HL-60 (cell line): Measurements from ENCODE around the gene CRYBB1.

Source experiments
- DNase-seq, 2 experiments: peaks; one replicate each; pipeline ENCODE4 v3.0.0-alpha.2; 2010 to 2020; ENCODE audit warnings: low read depth in 1 of 2, low spot score in 1 of 2
- H3K27ac ChIP-seq: fragments of 250-450 bp; sonication (Bioruptor Pico); replicated peaks from 2 replicates; pipeline ENCODE4 v1.5.1; 2020; ENCODE audit warnings: mild to moderate bottlenecking, moderate library complexity
- H3K27me3 ChIP-seq: fragments of 250-450 bp; sonication (Bioruptor Pico); 2 replicates; pipeline ENCODE4 v1.5.1; 2021; ENCODE audit warnings: mild to moderate bottlenecking, moderate library complexity; ENCODE audit not compliant: insufficient read depth, poor library complexity, severe bottlenecking
- H3K4me3 ChIP-seq: replicated peaks from 2 replicates; pipeline ENCODE4 v1.5.1; 2011; ENCODE audit warnings: mild to moderate bottlenecking, control low read depth, low read length; ENCODE audit not compliant: insufficient read depth
- GABPA ChIP-seq: IDR thresholded peaks from 2 replicates; pipeline ENCODE4 v1.6.1; 2012; ENCODE audit warnings: low read depth
- POLR2AphosphoS5 ChIP-seq: IDR thresholded peaks from 2 replicates; pipeline ENCODE4 v1.6.1; 2012; ENCODE audit warnings: low read depth
- SPI1 ChIP-seq: IDR thresholded peaks from 2 replicates; pipeline ENCODE4 v1.6.1; 2012; ENCODE audit warnings: low read depth, mild to moderate bottlenecking, borderline replicate concordance
- TF ChIP-seq, protein P1 (sequence below): IDR thresholded peaks from 2 replicates; pipeline ENCODE4 v1.6.1; 2012; ENCODE audit warnings: low read depth; ENCODE audit not compliant: insufficient replicate concordance
- TF ChIP-seq, protein P2 (sequence below): IDR thresholded peaks from one replicate; pipeline ENCODE4 v1.5.1; 2011; ENCODE audit warnings: low read length, control low read depth, inconsistent platforms; ENCODE audit not compliant: insufficient read depth

CRYBB1 gene

DNA sequence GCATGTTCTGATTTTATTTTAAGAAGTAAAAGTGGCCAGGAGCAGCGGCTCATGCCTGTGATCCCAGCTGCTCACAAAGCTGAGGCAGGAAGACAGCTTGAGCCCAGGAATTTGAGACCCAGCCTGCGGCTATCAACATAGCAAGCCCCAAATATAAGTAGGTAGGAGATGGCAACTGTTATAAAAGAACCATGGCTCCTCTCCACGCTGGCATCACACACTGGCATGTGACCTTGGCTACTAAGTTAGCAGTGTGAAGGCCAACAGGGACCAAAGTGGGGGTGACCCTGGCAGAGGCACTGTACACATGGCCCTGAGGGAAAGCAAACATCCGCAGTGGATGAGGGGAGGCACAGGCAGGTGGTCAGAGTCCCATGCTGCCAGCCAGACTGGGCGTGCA, 60.9 kb downstream of the CRYBB1 start:
- DNase-seq: no peak
- TF ChIP-seq, protein P1, sequence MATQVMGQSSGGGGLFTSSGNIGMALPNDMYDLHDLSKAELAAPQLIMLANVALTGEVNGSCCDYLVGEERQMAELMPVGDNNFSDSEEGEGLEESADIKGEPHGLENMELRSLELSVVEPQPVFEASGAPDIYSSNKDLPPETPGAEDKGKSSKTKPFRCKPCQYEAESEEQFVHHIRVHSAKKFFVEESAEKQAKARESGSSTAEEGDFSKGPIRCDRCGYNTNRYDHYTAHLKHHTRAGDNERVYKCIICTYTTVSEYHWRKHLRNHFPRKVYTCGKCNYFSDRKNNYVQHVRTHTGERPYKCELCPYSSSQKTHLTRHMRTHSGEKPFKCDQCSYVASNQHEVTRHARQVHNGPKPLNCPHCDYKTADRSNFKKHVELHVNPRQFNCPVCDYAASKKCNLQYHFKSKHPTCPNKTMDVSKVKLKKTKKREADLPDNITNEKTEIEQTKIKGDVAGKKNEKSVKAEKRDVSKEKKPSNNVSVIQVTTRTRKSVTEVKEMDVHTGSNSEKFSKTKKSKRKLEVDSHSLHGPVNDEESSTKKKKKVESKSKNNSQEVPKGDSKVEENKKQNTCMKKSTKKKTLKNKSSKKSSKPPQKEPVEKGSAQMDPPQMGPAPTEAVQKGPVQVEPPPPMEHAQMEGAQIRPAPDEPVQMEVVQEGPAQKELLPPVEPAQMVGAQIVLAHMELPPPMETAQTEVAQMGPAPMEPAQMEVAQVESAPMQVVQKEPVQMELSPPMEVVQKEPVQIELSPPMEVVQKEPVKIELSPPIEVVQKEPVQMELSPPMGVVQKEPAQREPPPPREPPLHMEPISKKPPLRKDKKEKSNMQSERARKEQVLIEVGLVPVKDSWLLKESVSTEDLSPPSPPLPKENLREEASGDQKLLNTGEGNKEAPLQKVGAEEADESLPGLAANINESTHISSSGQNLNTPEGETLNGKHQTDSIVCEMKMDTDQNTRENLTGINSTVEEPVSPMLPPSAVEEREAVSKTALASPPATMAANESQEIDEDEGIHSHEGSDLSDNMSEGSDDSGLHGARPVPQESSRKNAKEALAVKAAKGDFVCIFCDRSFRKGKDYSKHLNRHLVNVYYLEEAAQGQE: no peak
- TF ChIP-seq SPI1: no peak
- TF ChIP-seq, protein P2, sequence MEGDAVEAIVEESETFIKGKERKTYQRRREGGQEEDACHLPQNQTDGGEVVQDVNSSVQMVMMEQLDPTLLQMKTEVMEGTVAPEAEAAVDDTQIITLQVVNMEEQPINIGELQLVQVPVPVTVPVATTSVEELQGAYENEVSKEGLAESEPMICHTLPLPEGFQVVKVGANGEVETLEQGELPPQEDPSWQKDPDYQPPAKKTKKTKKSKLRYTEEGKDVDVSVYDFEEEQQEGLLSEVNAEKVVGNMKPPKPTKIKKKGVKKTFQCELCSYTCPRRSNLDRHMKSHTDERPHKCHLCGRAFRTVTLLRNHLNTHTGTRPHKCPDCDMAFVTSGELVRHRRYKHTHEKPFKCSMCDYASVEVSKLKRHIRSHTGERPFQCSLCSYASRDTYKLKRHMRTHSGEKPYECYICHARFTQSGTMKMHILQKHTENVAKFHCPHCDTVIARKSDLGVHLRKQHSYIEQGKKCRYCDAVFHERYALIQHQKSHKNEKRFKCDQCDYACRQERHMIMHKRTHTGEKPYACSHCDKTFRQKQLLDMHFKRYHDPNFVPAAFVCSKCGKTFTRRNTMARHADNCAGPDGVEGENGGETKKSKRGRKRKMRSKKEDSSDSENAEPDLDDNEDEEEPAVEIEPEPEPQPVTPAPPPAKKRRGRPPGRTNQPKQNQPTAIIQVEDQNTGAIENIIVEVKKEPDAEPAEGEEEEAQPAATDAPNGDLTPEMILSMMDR: no peak
- TF ChIP-seq POLR2AphosphoS5: no peak
- no peak for TF ChIP-seq GABPA
- H3K4me3 ChIP-seq: no peak overlapping the region
- H3K27me3 ChIP-seq: no peaks in the 10 kb centered on the region
- H3K27ac ChIP-seq: no peak overlapping the region

DNA sequence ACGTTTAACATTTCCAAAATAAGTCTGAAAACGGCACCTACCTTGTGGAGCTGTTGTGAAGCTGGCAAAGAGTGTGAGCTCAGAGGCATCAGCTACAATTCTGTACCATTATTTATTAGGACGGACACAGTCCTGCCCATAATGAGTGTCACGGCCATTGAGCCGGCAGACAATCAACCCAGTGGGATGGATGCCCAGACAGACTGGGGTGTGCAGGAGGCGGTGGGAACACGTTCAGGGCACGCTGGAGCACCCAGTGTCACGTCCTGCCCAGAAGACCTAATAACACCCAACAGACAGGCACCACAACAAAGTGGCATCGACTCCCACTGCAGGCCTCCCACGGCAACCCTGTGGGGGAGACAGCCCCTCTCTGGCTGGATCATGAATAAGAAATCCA, 62.3 kb downstream of the CRYBB1 start:
- DNase-seq: no peak
- Histone ChIP-seq H3K27ac (no peak overlapping the region), H3K4me3 (no peak overlapping the region), H3K27me3 (no peaks in the 10 kb centered on the region)
- no peak for TF ChIP-seq GABPA
- TF ChIP-seq, protein P1: no peak

DNA sequence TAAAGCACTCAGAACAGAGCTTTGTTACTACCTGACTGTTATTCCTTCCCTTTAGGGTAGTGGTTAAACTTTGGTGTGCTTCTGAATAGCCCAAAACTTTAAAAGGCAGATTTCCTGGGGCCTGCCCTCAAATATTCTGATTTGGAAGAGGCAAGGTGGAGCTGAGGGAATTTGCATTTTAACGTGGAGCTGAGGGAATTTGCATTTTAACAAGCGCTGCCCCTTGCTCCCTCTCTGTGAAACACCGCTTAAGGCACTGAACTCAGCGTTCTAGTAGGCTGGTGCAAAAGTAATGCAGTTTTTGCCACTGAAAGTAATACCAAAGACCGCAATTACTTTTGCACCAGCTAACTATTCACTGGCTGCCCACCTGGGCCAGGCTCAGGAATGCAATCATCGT, 62.9 kb downstream of the CRYBB1 start:
- Histone ChIP-seq H3K27ac (no peak overlapping the region), H3K27me3 (no peaks in the 10 kb centered on the region), H3K4me3 (no peak overlapping the region)
- TF ChIP-seq POLR2AphosphoS5 (no peak), GABPA (no peak)
- DNase-seq: no peak

DNA sequence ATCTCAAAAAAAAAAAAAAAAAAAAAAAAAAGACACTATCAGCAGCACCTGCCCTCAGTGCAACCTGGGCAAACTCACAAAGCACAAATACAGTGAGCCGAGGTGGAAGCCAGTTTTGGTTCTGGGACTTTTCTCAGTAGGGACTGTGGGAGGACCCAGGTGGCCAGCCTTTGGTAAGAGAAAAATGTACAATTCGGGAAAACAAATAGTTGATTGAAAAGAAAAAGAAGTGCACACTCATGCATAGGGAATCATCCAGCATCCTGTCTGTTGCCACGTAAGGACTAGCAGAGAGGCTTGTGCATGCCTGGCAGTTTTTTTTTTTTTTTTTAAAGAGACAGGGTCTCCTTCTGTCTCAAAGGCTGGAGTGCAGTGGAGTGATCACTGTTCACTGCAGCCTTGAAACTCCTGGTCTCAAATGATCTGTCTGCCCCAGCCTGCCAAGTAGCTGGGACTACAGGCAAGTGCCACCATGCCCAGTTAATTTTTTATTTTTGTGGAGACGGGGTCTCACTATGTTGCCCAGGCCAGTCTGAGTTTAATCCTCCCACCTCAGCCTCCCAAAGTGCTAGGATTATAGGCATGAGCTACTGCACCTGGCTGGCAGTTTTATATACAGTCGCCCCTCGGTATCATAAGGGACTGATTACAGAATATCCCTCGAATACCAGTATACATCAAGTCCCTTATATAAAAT, 64.6 kb downstream of the CRYBB1 start:
- no peak for DNase-seq
- no peak overlapping the region for H3K4me3 ChIP-seq
- TF ChIP-seq SPI1 (no peak), GABPA (no peak), POLR2AphosphoS5 (no peak)
- TF ChIP-seq, protein P2: no peak
- TF ChIP-seq, protein P1: no peak
- no peak overlapping the region for H3K27ac ChIP-seq
- no peaks in the 10 kb centered on the region for H3K27me3 ChIP-seq
